Hematopoietic multipotent progenitor cell treated with erythropoietin and hydrocortisone succinate and interleukin-3 and kit ligand, for 4 days (in vitro differentiated cells): Measurements from ENCODE around the gene FSTL4.

Experiments used
- DNase-seq: peaks from one replicate; pipeline ENCODE4 v3.0.0-alpha.2; 2015

Gene FSTL4

GRCh38 chr5:133336121-133336968 lies 276.0 kb downstream of the FSTL4 start:
- DNase-seq, result peak; percentile 29

- no peak for DNase-seq
Observed at GRCh38 chr5:133334796-133335639, 277.3 kb downstream of the FSTL4 start.

- DNase-seq, result no peak
Observed at GRCh38 chr5:133333326-133334150, 278.8 kb downstream of the FSTL4 start.

GRCh38 chr5:133332439-133333024 lies 279.8 kb downstream of the FSTL4 start:
- no peak for DNase-seq

GRCh38 chr5:133331941-133332340 lies 280.4 kb downstream of the FSTL4 start:
- no peak for DNase-seq

DNA sequence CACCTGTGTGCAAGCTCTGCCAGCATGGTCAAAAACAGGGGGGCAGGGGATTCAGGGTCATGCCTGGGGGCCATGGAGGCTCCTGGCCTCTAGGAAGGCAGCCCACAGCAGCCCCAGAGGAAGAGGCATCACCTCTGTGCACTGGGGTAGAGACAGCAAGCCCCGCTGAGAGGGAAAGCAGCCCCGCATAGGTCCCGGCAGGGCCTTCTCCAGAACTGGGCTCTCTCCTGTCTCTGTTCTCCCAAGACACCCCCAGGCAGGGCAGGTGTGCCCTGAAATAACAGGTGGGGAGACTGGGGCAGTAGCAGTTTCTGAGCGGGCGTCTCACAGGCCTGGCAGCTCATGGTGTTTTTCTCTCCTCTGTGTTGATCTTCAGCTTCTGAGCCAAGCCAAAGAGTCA lies 281.4 kb downstream of the FSTL4 start:
- no peak for DNase-seq

DNA sequence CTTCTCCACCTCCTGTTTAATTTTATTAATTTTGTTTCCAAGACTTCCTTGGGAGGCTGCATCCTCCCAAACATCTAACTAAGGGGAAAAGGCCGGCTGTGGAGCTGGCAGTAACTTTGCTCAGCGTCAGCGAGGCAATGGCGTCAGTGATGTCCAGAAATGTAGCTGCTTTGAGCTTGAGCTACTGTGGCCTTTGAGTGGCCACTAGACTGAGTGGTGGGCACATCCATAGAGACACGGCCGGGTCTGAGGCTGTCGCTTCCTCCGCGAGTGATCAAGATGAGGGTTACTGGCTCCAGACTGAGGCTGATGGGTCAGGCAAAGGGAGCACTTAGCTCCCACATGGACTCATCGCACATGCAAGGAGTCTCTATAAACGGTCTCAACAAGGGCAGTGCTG lies 283.5 kb downstream of the FSTL4 start:
- DNase-seq, result no peak

DNA sequence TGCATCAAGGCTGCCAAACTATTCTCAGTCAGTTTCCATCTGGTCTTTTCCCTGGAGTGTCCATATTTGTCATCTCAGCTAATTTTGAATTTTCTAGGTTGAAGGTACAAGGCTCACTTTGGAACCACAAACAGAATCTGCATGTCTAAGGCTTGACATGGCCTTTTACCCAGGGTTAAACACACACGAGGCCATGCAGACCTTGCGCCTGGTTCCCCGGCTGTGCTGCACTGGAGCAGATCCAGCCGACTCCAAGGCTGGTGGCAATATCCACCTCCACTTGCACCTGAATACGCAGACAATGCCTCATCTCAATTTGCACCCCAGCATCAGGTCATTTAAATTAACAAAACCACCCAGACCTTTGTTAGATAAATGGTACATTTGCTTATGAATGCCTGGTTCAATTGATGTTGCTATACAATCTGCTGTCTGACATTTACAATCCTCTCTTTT lies 284.4 kb downstream of the FSTL4 start:
- DNase-seq, result no peak

GRCh38 chr5:133326361-133326760 lies 286.0 kb downstream of the FSTL4 start:
- DNase-seq, result no peak

DNA sequence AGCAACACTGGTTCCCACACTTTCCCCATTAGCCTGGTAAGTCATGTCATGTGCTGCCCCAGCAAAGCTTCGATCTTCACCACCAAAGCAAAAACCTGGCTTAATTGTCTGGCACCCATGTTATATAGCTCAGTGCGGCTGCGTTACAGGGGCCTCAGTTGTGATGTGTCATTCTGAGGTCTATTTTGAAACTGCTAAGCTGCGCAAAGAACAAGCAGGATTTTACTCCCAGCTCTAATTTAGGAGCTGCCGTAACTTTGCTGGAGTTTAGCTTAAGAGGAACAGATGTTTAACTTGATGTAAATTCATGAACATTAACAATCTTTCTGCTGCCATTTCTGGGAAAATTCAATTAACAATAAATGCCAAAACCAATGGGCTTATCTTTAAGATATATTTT lies 286.5 kb downstream of the FSTL4 start:
- DNase-seq, result no peak

- no peak for DNase-seq
Observed at GRCh38 chr5:133324926-133325325, 287.4 kb downstream of the FSTL4 start.

- no peak for DNase-seq
Observed at GRCh38 chr5:133323494-133324457, 288.6 kb downstream of the FSTL4 start.

DNA sequence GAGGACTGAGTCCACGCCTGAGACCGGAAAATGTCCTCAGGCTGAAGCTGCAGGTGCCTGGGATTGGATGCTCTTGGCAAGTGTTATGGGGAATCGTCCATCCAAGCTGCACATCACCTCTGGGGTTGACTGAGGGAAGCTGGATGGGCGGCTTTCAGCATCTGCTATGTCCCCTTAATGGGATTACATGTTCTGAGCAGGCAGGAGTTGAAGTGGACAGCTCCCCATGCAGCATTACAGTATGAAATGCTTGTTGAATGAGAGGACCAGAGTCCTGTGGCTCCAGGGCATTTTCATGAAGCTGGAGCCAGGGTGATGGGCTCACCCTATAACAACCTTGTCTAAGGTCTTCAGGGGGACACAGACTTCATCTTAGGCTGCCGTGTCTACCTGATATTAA lies 289.6 kb downstream of the FSTL4 start:
- DNase-seq, result no peak

DNA sequence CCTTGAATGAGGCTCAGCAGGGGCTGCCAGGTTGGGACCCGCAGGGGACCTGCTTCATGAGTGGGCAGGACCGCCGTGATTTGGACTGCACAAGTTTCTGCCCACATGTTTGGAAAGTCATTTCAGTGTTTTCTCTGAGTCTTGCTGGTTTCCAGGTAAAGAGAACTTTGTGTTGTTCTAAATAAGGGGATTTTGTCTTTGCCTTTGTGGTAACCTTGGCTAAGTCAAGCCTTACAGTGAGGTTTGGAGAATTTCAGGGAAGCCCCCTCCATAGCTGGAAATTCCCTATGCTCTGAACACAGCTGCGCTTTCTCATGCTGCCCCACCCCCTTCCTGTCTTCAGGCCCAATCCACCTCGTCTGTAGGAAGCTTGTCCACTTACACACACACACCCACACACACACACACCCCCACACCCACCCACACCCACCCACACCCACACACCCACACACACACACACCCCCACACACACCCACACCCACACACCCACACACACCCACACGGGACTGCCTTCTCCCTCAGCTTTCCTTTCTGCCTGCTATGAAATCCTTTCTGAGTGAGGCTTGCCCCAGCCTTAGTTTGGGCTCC lies 290.4 kb downstream of the FSTL4 start:
- DNase-seq, result no peak

DNA sequence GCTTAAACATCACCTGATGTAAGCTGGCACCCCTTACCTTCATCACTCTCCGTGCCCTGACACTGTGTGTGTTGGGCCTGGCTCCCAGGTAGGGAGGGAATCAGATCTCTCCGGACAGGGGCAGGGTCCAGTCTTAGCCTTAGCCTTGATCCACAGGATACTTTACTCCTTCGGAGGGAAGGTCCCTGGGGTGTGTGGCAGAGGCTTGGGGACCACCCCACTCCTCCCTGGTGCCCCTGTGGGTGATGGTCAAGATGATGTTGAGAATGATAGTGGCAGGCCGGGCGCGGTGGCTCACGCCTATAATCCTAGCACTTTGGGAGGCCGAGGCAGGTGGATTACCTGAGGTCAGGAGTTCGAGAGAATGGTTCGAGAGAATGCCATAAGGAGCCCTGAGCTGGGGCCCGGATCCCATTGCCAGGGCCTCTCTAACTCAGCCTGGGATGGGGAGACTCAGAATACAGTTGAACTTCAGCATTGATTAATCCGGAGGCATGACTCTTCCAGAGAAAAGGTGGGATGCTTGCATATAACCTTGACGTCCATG lies 291.0 kb downstream of the FSTL4 start:
- DNase-seq, result no peak

DNA sequence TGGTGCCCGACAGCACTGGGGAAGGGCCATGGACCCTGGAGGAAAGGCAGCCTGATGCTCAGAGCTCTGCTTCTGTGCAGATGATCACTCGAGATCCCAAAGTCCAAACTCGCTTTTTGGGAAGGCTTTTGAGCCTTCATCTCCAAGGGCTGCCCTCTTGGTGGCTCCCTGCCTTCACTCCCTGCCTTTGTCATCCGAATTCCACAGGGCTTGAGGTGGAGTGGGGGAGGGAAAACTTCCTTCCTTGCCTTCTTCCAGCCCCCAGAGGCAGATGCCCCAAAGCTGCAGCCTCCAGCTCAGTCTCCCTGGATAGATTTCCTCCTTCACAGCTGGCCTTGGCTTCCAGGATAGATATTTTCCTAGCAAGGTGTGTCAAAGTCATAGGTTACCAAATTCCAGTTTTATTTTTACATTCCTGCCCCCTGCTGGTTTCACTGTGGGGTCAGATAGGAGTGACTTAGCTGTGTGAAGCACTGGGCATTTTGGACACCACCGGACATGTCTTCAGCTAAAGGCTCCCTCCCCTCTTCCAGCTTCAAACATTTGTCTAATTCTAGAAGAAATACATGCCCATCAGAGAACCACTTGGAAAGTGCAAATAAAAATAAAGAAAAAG lies 292.3 kb downstream of the FSTL4 start:
- DNase-seq, result no peak

- no peak for DNase-seq
Observed at GRCh38 chr5:133319244-133319643, 293.1 kb downstream of the FSTL4 start.

DNA sequence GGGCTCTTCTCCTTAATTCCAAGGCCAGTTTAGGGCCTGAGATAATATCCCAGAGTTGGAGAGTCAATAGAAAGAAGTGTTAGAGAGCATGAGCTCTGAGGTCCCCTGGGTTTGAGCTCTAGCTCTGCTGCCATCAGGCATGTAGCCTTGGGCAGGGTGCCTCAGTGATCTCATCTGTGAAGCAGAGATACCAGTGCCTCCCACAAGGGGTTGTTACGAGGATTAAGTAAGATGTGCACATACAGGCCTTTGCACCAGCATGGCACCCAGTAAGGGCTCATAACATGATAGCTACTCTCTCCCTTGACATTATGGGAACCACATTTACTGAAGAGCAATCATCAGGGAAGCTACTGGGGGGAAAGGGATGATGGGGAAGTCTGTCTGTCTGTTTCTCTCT lies 294.8 kb downstream of the FSTL4 start:
- peak; percentile 36 for DNase-seq

- no peak for DNase-seq
Observed at GRCh38 chr5:133316346-133317343, 295.7 kb downstream of the FSTL4 start.
